GM12892 (cell line): ENCODE data around the gene TCL1B.

Source experiments
- POLR2AphosphoS5 ChIP-seq: IDR thresholded peaks from 2 replicates; pipeline ENCODE4 v1.6.1; 2011; ENCODE audit warnings: low read depth, low read length, control low read depth
- TAF1 ChIP-seq: IDR thresholded peaks from 2 replicates; pipeline ENCODE4 v1.6.1; 2011; ENCODE audit warnings: low read depth, mild to moderate bottlenecking, control low read depth, low read length, borderline replicate concordance

GRCh38 chr14:95679148-95679815 lies 6.9 kb upstream of the TCL1B start:
- TF ChIP-seq TAF1 (no peak), POLR2AphosphoS5 (no peak)
